Adipocyte (in vitro differentiated cells): ENCODE measurements around the gene MMP14.

Experiments used
- DNase-seq: peaks from one replicate; pipeline ENCODE4 v3.0.0-alpha.2; 2015; ENCODE audit warnings: low read depth
- H3K27me3 ChIP-seq: replicated peaks from 2 replicates; pipeline ENCODE4 v1.7.0; 2013; ENCODE audit warnings: mild to moderate bottlenecking, low read length, moderate library complexity; ENCODE audit not compliant: control insufficient read depth, insufficient read depth
- H3K36me3 ChIP-seq: 2 replicates; pipeline ENCODE4 v1.7.0; 2013; ENCODE audit warnings: low read length, mild to moderate bottlenecking, moderate library complexity; ENCODE audit not compliant: control insufficient read depth, insufficient read depth, severe bottlenecking
- H3K4me1 ChIP-seq: 2 replicates; pipeline ENCODE4 v1.7.0; 2013; ENCODE audit warnings: mild to moderate bottlenecking, low read length, moderate library complexity; ENCODE audit not compliant: control insufficient read depth, insufficient read depth
- H3K4me3 ChIP-seq: 2 replicates; pipeline ENCODE4 v1.7.0; 2013; ENCODE audit warnings: mild to moderate bottlenecking, low read length, moderate library complexity
- H3K9ac ChIP-seq: 2 replicates; pipeline ENCODE4 v1.7.0; 2013; ENCODE audit warnings: mild to moderate bottlenecking, low read length, moderate library complexity
- H3K9me3 ChIP-seq: 2 replicates; pipeline ENCODE4 v1.7.0; 2013; ENCODE audit warnings: mild to moderate bottlenecking, low read length, moderate library complexity; ENCODE audit not compliant: control insufficient read depth

Gene MMP14

DNA sequence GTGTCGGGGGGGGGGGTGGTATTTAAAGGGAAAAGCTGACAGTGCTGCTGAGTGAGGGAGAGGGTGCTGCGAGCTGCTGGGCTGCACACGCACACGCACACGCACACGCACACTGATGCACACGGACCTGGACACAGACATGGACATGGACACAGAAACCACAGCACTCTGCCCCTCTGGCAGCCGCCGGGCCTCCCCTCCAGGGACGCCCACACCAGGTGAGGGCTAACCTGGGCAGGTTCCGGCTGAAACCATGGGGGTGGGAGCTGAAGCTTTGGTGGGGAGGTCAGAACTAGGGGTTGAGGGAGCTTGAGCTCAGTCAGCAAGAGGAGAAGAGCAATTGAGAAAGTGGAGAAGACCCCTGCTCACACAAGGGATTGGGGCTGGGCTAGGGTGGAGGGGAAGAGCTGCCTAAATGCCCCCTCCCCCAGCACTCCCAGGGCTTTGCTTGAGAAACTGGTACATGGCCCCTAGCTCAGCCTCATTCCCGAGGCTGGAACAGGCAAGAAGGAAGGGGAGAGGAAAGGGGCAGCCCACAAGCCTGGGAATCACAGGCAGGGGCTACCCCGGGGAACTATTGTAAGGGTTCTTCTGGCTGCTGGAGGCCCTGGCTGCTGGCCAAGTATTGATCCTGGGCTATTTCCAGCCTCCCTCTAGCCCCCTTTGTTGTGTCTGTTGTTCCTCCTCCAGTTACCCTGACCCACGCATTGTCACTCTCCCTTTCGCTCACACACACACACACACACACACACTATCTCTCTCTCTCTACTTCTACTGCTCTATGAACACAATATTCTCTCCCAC is 47.0 kb downstream of the MMP14 start, which contains the start of gene REM2:
Gene REM2 (plus strand): TSS at position 50 of the 804 bp plus-strand sequence. CDS start 66 bp downstream, at position 116.
- H3K4me3 ChIP-seq: no peak within 1 kb of the TSS

DNA sequence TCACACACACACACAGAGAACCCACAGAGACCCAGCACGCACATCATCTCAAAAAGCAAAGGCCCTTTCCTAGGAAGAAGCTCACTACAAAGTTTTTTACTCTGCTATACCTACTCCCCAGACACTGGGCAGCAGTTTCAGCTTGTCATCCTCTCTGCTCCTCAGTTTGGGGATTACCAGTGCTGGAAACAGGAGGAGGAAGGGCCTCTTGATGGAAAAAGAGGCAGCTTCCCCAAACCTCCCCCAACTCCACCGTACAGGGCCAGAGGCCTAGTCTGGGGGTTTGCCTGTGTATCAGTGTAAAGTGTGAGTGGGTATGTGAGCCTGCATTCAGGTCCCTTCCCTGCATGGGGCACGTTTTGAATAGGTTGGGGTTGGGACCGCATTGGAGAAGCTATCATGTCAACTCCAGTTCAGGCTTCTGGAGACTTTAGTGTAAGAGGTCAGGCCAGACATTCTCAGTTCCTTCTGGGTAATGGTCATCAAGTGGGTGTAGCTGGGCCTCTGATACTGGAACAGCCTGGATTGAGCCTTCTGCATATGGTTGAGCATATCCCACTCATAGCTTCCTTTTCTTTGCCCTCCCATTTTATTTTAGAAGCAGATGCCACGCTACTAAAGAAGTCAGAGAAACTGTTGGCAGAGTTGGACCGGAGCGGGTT is 47.8 kb downstream of the MMP14 start:
- Histone ChIP-seq H3K9me3 (no peaks in the 10 kb centered on the region), H3K36me3 (peaks cover 5% of the 10 kb centered on the region), H3K27me3 (peaks cover 9% of the 10 kb centered on the region), H3K4me3 (no peak overlapping the region), H3K9ac (no peak overlapping the region), H3K4me1 (no peaks in the 10 kb centered on the region)
- no peak for DNase-seq

More for the DNA sequence above, 47.0 kb downstream of the MMP14 start, which contains the start of gene REM2:
- H3K27me3 ChIP-seq: peaks cover 9% of the 10 kb centered on the region
- H3K9me3 ChIP-seq: no peaks in the 10 kb centered on the region
- DNase-seq: no peak
- H3K4me1 ChIP-seq: no peaks in the 10 kb centered on the region
- H3K9ac ChIP-seq: no peak within 1 kb of the TSS
- peaks cover 9% of the 10 kb centered on the region for H3K36me3 ChIP-seq

DNA sequence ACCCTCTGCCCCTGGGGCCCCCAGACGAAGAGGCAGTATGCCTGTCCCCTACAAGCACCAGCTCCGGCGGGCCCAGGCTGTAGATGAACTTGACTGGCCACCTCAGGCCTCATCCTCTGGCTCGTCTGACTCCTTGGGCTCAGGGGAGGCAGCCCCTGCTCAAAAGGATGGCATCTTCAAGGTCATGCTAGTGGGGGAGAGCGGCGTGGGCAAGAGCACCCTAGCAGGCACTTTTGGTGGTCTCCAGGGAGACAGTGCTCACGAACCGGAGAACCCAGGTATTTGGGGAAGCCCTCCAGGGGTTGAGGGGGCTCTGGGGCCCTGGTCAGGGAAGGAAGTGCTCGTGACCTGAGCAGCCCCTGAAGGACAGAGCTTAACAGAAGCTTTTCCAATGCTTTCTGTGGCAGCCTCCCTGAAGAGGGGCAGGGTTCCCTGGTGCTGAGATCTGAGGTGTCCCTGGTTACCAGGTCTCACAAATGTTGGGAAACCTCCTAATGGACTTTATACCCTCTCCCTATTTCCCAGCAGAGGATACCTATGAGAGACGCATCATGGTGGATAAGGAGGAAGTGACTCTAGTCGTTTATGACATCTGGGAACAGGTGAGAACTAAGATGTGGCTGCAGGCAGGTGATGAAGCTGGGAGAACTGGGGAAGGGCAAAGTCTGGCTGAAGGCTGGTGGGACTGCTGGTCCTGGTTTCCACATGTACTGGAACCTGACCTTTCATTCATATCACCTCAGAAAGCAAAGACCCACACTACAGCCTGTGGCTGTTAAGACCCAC is 48.5 kb downstream of the MMP14 start:
- no peak overlapping the region for H3K9ac ChIP-seq
- no peaks in the 10 kb centered on the region for H3K4me1 ChIP-seq
- no peaks in the 10 kb centered on the region for H3K9me3 ChIP-seq
- no peak for DNase-seq
- no peak overlapping the region for H3K4me3 ChIP-seq
- no peaks in the 10 kb centered on the region for H3K36me3 ChIP-seq
- peaks cover 9% of the 10 kb centered on the region for H3K27me3 ChIP-seq

DNA sequence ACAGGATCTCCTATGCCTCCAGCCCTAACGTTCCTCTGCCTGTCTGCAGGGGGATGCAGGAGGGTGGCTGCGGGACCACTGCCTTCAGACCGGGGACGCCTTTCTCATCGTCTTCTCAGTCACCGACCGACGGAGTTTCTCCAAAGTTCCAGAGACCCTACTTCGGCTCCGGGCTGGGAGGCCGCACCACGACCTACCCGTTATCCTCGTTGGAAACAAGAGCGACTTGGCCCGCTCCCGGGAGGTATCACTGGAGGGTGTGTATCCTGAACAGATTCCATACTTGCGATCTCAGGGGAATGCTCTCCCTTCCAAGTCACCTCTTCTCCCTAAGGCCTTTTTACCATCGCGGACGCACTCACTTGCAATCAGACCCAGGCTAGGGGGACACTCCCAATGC is 49.6 kb downstream of the MMP14 start:
- no peak overlapping the region for H3K4me3 ChIP-seq
- no peaks in the 10 kb centered on the region for H3K9me3 ChIP-seq
- no peak for DNase-seq
- no peak overlapping the region for H3K9ac ChIP-seq
- H3K27me3 ChIP-seq: peaks cover 9% of the 10 kb centered on the region
- no peaks in the 10 kb centered on the region for H3K36me3 ChIP-seq
- no peaks in the 10 kb centered on the region for H3K4me1 ChIP-seq

DNA sequence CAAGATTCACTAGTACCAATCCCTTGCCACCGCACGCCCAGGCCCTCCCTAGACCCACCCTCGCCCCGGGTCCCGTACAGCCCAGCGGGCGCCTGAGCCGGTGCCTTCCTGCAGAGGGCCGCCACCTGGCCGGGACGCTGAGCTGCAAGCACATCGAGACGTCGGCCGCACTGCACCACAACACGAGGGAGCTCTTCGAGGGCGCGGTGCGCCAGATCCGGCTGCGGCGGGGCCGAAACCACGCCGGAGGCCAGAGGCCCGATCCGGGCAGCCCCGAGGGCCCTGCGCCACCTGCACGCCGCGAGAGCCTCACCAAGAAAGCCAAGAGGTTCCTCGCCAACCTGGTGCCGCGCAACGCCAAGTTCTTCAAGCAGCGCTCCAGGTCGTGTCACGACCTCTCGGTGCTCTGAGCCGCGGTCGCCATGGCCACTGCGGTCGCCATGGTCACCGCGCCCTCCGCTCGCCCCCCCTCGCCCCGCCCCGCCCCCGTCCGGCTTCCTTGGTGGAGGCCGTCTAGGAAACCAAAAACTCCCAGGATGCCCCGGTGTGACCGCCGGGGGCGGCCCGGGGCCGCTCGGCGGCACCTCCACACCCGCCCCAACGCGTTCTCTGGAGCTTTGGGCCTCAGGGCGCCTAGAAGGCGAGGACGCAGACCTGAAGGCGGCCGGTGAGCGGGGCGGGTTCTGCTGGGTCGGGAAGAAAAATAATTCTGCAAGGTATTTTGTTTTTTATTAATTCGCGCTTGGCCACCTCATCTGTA is 50.3 kb downstream of the MMP14 start:
- DNase-seq: peak; percentile 80
- H3K9ac ChIP-seq: peak overlapping the region; percentile 70
- H3K9me3 ChIP-seq: no peaks in the 10 kb centered on the region
- no peaks in the 10 kb centered on the region for H3K4me1 ChIP-seq
- H3K27me3 ChIP-seq: peaks cover 9% of the 10 kb centered on the region
- peak overlapping the region; percentile 77 for H3K4me3 ChIP-seq
- H3K36me3 ChIP-seq: no peaks in the 10 kb centered on the region

DNA sequence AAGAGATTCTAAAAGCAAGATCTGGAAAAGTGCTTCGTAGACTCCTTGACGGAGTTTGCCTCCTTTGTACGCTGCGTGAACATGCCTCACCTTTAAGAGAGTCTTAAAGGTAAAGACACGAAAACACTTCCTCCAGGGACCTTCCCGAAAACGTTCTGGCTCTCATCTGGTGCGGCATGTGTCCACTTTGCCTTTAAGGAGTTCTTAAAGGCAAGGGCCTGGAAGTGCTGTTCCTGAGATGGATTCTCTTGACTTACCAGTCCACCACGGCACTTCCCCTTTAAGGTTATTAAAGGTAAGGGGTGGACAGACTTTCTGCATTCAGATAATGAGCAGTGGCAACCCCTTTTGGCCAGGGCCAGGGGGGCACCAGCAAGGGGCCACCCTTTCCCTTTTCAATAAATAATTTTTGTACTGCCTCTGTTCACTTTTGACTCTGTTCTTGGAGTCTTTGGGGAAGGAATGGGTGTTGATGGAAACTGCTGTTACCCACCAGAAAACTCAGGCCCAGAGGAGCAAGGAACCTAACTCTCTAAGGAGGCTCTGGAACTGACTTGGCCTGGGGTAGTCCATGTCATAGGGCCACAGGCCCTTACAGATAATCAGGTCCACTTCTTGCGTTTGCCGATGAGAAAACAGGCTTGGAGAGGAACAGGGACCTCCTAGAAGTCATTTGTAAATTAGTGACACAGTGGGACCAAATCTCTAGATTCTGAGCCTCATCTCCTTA is 51.0 kb downstream of the MMP14 start:
- H3K9ac ChIP-seq: peak overlapping the region; percentile 70
- H3K36me3 ChIP-seq: no peaks in the 10 kb centered on the region
- no peaks in the 10 kb centered on the region for H3K4me1 ChIP-seq
- DNase-seq: peak; percentile 55
- H3K9me3 ChIP-seq: no peaks in the 10 kb centered on the region
- peak overlapping the region; percentile 77 for H3K4me3 ChIP-seq
- H3K27me3 ChIP-seq: peaks cover 3% of the 10 kb centered on the region

DNA sequence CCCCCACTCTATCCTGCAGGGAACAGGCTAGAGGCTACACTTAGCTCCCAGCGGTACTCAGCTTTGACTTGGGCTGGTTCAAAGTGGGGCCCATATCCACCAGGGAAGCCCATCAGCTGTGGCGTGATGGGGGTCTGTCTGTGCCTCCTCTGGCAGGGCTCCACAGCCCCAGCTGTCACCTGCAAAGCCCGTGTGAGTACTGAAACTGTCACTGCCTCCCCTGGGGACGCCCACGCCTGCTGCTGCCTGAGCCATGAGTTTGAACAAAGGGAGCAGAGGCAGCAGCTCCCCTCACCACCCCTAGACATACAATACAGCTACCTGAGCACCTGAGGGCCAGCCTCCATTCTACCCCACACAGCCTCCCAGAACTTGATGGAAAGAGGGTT is 51.6 kb downstream of the MMP14 start:
- Histone ChIP-seq H3K4me1 (no peaks in the 10 kb centered on the region), H3K9me3 (no peaks in the 10 kb centered on the region), H3K27me3 (no peaks in the 10 kb centered on the region), H3K9ac (no peak overlapping the region), H3K4me3 (no peak overlapping the region), H3K36me3 (no peaks in the 10 kb centered on the region)
- DNase-seq: no peak

DNA sequence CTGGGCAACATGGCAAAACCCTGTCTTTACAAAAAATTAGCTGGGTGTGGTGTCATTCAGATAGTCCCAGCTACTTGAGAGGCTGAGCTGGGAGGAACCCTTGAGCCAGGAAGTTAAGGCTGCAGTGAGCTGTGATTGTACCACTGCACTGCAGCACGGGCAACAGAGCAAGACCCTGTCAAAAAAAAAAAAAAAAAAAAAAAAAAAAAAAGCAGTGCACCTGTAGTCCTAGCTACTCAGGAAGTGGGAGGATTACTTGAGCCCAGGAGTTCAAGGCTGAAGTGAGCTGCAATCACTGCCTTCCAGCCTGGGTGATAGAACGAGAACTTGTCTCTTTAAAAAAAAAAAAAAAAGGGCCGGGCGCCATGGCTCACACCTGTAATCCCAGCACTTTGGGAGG is 52.3 kb downstream of the MMP14 start:
- H3K9ac ChIP-seq: no peak overlapping the region
- DNase-seq: no peak
- no peaks in the 10 kb centered on the region for H3K27me3 ChIP-seq
- H3K4me1 ChIP-seq: no peaks in the 10 kb centered on the region
- no peak overlapping the region for H3K4me3 ChIP-seq
- H3K9me3 ChIP-seq: no peaks in the 10 kb centered on the region
- no peaks in the 10 kb centered on the region for H3K36me3 ChIP-seq

DNA sequence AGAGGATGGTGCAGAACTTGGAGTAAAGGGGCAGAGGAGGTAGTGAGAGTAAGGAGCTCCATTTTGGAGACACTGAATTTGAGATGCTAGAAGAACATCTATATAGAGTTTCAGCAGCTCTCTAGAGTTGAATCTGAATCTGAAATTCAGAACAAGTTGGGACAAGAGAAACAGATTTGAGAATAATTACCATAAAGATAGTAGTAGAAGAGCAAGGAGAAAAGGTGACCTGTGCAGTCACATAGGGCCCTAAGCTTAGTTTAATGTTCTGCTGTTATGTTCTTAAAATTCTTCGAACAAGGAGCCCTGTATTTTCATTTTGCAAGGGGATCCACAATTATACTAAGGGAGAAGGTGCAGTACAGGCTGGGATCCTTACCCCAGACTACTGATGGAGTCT is 54.0 kb downstream of the MMP14 start:
- no peaks in the 10 kb centered on the region for H3K4me1 ChIP-seq
- H3K4me3 ChIP-seq: no peak overlapping the region
- no peaks in the 10 kb centered on the region for H3K27me3 ChIP-seq
- no peaks in the 10 kb centered on the region for H3K9me3 ChIP-seq
- H3K36me3 ChIP-seq: no peaks in the 10 kb centered on the region
- no peak overlapping the region for H3K9ac ChIP-seq
- DNase-seq: no peak

DNA sequence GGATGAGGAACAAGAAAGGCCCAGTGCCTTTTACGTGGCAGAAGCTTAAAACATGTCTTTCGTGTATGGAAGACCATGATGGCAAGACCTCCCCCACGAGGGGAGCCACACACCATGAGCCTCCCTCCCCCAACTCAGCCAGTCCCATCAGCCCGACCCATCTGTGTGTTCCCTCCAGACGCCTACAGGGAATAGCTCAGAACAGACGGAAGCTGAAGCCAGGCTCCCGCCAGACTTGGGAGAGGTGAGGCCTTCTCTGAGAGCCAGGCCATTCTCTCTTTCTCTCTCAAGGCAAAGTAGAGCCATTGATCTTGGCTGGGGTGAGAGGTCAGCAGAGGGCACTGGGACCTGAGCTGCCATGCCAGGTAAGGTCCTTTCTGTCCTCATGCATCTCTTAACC is 56.1 kb downstream of the MMP14 start:
- no peaks in the 10 kb centered on the region for H3K4me1 ChIP-seq
- H3K36me3 ChIP-seq: no peaks in the 10 kb centered on the region
- no peak overlapping the region for H3K9ac ChIP-seq
- DNase-seq: no peak
- no peaks in the 10 kb centered on the region for H3K9me3 ChIP-seq
- no peak overlapping the region for H3K4me3 ChIP-seq
- no peaks in the 10 kb centered on the region for H3K27me3 ChIP-seq
